IMR-90 (cell line): ENCODE measurements around the gene UFSP1. TPM values are rescaled to one million over a fixed set of nuclear protein-coding genes. Genes with fewer than 3 reads are reported as not detected.

ENCODE experiments used
- ATAC-seq: fragments of 200-7000 bp; cut with Tn5 transposase; 2 replicates; pipeline ENCODE4 v1.9.1; 2020; ENCODE audit warnings: low read depth, mild to moderate bottlenecking, moderate library complexity
- BruUV-seq: library from RNA; stranded (reverse); fragments of 400-500 nt; replicated peaks from 2 replicates; lab custom pipeline; 2021; lab: Mats Ljungman, UMichigan
- CTCF ChIA-PET: fragments of 300-600 bp; formaldehyde crosslinking; extraction: SDS; loops from one replicate; lab custom pipeline; 2021; ENCODE audit warnings: antibody characterized with exemption; lab: Yijun Ruan, JAX
- POLR2A ChIA-PET: fragments of 300-600 bp; sonication (Branson Sonifier 250); formaldehyde crosslinking; loops from one replicate; lab custom pipeline; 2022; ENCODE audit warnings: antibody characterized with exemption; ENCODE audit not compliant: unreplicated experiment; lab: Charles Lee
- DNase-seq: peaks from one replicate; pipeline ENCODE4 v3.0.0; 2013
- H2AFZ ChIP-seq: replicated peaks from 2 replicates; pipeline ENCODE3; 2013; ENCODE audit warnings: low read length, mild to moderate bottlenecking; ENCODE audit not compliant: poor library complexity
- H2AK5ac ChIP-seq: 2 replicates; pipeline ENCODE4 v1.6.1; 2013; ENCODE audit warnings: low read depth, low read length, inconsistent platforms
- H2AK9ac ChIP-seq: replicated peaks from 2 replicates; pipeline ENCODE3; 2013; ENCODE audit warnings: mild to moderate bottlenecking, low read depth, low read length, moderate library complexity; ENCODE audit not compliant: poor library complexity
- H2BK120ac ChIP-seq: 2 replicates; pipeline ENCODE4 v1.6.1; 2013; ENCODE audit warnings: low read depth, low read length, inconsistent platforms
- H2BK15ac ChIP-seq: 3 replicates; pipeline ENCODE4 v1.6.1; 2013; ENCODE audit warnings: low read depth, low read length, inconsistent platforms
- H2BK20ac ChIP-seq: 2 replicates; pipeline ENCODE4 v1.6.1; 2013; ENCODE audit warnings: low read depth, mild to moderate bottlenecking, inconsistent platforms, low read length, moderate library complexity
- H2BK5ac ChIP-seq: 2 replicates; pipeline ENCODE4 v1.6.1; 2013; ENCODE audit warnings: mild to moderate bottlenecking, low read depth, low read length, inconsistent platforms; ENCODE audit not compliant: poor library complexity, severe bottlenecking
- H3K14ac ChIP-seq: replicated peaks from 2 replicates; pipeline ENCODE4 v1.6.1; 2013; ENCODE audit warnings: low read depth, low read length, inconsistent platforms
- H3K18ac ChIP-seq: 2 replicates; pipeline ENCODE4 v1.6.1; 2013; ENCODE audit warnings: low read depth, low read length, control low read depth
- H3K23ac ChIP-seq: 2 replicates; pipeline ENCODE4 v1.6.1; 2013; ENCODE audit warnings: low read depth, low read length, inconsistent platforms
- H3K27ac ChIP-seq: 2 replicates; pipeline ENCODE4 v1.5.1; 2013; ENCODE audit warnings: mild to moderate bottlenecking, control low read depth, low read length; ENCODE audit not compliant: insufficient read depth
- H3K27me3 ChIP-seq: 2 replicates; pipeline ENCODE4 v1.6.1; 2013; ENCODE audit warnings: low read length; ENCODE audit not compliant: control insufficient read depth, insufficient read depth
- H3K36me3 ChIP-seq: 2 replicates; pipeline ENCODE4 v1.6.1; 2013; ENCODE audit warnings: low read length, mixed read lengths; ENCODE audit not compliant: control insufficient read depth, insufficient read depth
- H3K4ac ChIP-seq: 2 replicates; pipeline ENCODE4 v1.6.1; 2013; ENCODE audit warnings: low read depth, low read length, inconsistent platforms
- H3K4me1 ChIP-seq: 2 replicates; pipeline ENCODE4 v1.6.1; 2013; ENCODE audit warnings: low read length, mixed read lengths; ENCODE audit not compliant: control insufficient read depth, insufficient read depth
- H3K4me2 ChIP-seq: 2 replicates; pipeline ENCODE4 v1.6.1; 2013; ENCODE audit warnings: low read depth, mild to moderate bottlenecking, control low read depth, low read length, moderate library complexity
- H3K4me3 ChIP-seq: 2 replicates; pipeline ENCODE4 v1.5.1; 2013; ENCODE audit warnings: low read depth, mild to moderate bottlenecking, control low read depth, low read length, moderate library complexity; ENCODE audit not compliant: insufficient read depth
- H3K56ac ChIP-seq: 2 replicates; pipeline ENCODE4 v1.6.1; 2013; ENCODE audit warnings: low read length, inconsistent platforms; ENCODE audit not compliant: insufficient read depth; ENCODE audit errors: extremely low read depth
- H3K79me1 ChIP-seq, 2 experiments: 2 replicates each; pipeline ENCODE4 v1.6.1; 2013; ENCODE audit warnings: low read length in 2 of 2, inconsistent platforms in 1 of 2, low read depth in 1 of 2
- H3K9ac ChIP-seq: 2 replicates; pipeline ENCODE4 v1.6.1; 2013; ENCODE audit warnings: low read depth, low read length, control low read depth
- H3K9me1 ChIP-seq: 2 replicates; pipeline ENCODE4 v1.6.1; 2013; ENCODE audit warnings: low read length, inconsistent platforms; ENCODE audit not compliant: insufficient read depth
- H3K9me3 ChIP-seq: 2 replicates; pipeline ENCODE4 v1.6.1; 2013; ENCODE audit warnings: low read length; ENCODE audit not compliant: control insufficient read depth, insufficient read depth
- H4K20me1 ChIP-seq: 2 replicates; pipeline ENCODE4 v1.6.1; 2013; ENCODE audit warnings: low read length, inconsistent platforms; ENCODE audit not compliant: insufficient read depth
- H4K5ac ChIP-seq: 2 replicates; pipeline ENCODE4 v1.6.1; 2013; ENCODE audit warnings: mild to moderate bottlenecking, low read depth, low read length, control low read depth
- H4K8ac ChIP-seq, 2 experiments: 2 replicates each; pipeline ENCODE4 v1.6.1; 2013; ENCODE audit warnings: low read depth in 2 of 2, low read length in 2 of 2, control low read depth in 1 of 2, inconsistent platforms in 1 of 2
- H4K91ac ChIP-seq: 2 replicates; pipeline ENCODE4 v1.6.1; 2013; ENCODE audit warnings: low read depth, low read length, inconsistent platforms; ENCODE audit not compliant: insufficient read depth
- BHLHE40 ChIP-seq: fragments of 150-350 bp; IDR thresholded peaks from 2 replicates; pipeline ENCODE4 v1.6.1; 2016; ENCODE audit warnings: mild to moderate bottlenecking, low read depth, low read length
- CEBPB ChIP-seq: IDR thresholded peaks from 2 replicates; pipeline ENCODE4 v1.6.1; 2012; ENCODE audit warnings: low read depth, low read length, improper control_type of control experiment
- MAZ ChIP-seq: IDR thresholded peaks from 2 replicates; pipeline ENCODE4 v1.6.1; 2012; ENCODE audit warnings: low read depth, mild to moderate bottlenecking, low read length, improper control_type of control experiment, moderate library complexity, borderline replicate concordance
- MXI1 ChIP-seq: IDR thresholded peaks from 2 replicates; pipeline ENCODE4 v1.6.1; 2012; ENCODE audit warnings: low read depth, mild to moderate bottlenecking, low read length, moderate library complexity, borderline replicate concordance
- POLR2A ChIP-seq: IDR thresholded peaks from 2 replicates; pipeline ENCODE4 v1.6.1; 2012; ENCODE audit warnings: mild to moderate bottlenecking, low read depth, low read length
- RAD21 ChIP-seq: IDR thresholded peaks from 2 replicates; pipeline ENCODE4 v1.6.1; 2012; ENCODE audit warnings: low read length, improper control_type of control experiment
- SMC3 ChIP-seq: fragments of 150-350 bp; IDR thresholded peaks from 2 replicates; pipeline ENCODE4 v1.6.1; 2016; ENCODE audit warnings: low read depth, mild to moderate bottlenecking, antibody characterized with exemption, low read length, moderate library complexity
- WGBS, 2 experiments: methylation state at CpG; one replicate each; pipeline versions ENCODE4 v1.1.5 to v1.1.7; 2013; ENCODE audit warnings: missing lambda C conversion rate in 2 of 2; ENCODE audit not compliant: insufficient read length in 1 of 2; ENCODE audit errors: extremely low coverage in 2 of 2; 5-methylcytosine and 5-hydroxymethylcytosine counted together
- dilution Hi-C: fragments of 300-500 bp; cut with HindIII; formaldehyde crosslinking; loops from one replicate; pipeline ENCODE4 v1.14.3; 2018; ENCODE audit warnings: low sequenced_read_pairs; ENCODE audit not compliant: unreplicated experiment
- in situ Hi-C: fragments of 300-500 bp; cut with MboI; formaldehyde crosslinking; loops from 3 replicates; pipeline ENCODE4 v1.14.3; 2019; ENCODE audit warnings: low sequenced_read_pairs, inconsistent platforms, mixed read lengths
- intact Hi-C: fragments of 100-400 bp; cut with micrococcal nuclease; formaldehyde crosslinking; loops from 2 replicates; pipeline ENCODE4 v1.10.0; 2022
- polyA plus RNA-seq, 3 experiments: library from polyadenylated mRNA; depleted of rRNA; stranded (reverse); fragments of >200 nt; gene quantifications; 2 replicates each; pipeline ENCODE4 v1.2.3, GENCODE V29; 2012; ENCODE audit warnings: low replicate concordance in 1 of 3
- total RNA-seq: library from RNA; depleted of rRNA; stranded (reverse); fragments of >200 nt; gene quantifications from 2 replicates; pipeline ENCODE4 v1.2.3, GENCODE V29; 2012
- TF ChIP-seq, protein P1 (sequence below): conservative IDR thresholded peaks from 2 replicates; pipeline ENCODE4 v1.5.1; 2012; ENCODE audit warnings: mild to moderate bottlenecking, low read depth, low read length, improper control_type of control experiment
- TF ChIP-seq, protein P2 (sequence below): fragments of 150-350 bp; IDR thresholded peaks from 2 replicates; pipeline ENCODE4 v1.6.1; 2016; ENCODE audit warnings: low read depth, mild to moderate bottlenecking, low read length, moderate library complexity, borderline replicate concordance
- TF ChIP-seq, protein P3 (sequence below): fragments of 150-350 bp; IDR thresholded peaks from 2 replicates; pipeline ENCODE4 v1.6.1; 2017; ENCODE audit warnings: mild to moderate bottlenecking, antibody characterized with exemption, low read length, low read depth

UFSP1 gene
- total and polyA plus RNA-seq, 2 of the 4 experiments (the other 2 are of a cell fraction): 0.36 to 1.0 TPM

DNA sequence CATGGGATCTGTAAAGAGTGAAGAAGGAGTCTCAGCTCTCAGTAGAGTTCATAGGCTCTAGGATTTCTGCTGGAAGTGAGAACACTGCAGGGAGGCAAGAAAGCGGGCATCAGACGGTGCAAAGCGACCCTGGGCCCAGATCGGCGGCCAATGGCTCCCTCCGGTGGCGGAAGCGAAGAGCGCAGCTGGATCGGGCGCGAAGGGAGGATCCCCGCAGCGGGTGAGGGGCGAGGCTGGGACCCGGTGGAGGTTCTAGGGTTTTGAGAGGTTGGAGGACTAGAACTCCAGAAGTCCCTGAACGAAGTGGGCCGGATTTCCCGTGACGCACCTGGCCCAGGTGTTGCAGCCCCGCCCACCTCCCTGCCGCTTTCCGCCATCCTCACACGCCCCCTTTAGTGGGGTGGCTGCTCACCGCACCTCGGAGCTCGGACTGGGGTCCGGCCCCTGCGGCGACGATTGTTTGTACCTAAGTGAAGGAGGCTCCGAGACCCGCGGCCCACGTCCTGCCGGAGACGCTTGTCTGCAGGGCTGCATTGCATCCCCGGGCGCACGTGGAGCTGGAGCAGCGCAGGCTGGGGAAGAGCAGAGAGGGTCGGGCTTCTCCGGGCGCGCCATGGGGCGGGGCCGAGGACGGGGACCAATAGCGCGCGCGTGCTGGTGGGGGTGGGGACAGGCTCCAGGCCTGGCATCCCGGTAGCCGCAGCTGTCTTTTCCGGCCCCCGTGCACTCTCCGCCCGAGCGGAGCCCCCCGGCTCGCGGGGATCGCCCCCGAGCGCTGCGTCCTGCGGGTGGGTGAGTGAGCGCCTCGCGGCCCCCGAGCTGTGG lies 37.3 kb downstream of the UFSP1 start, which contains the start of gene SLC12A9:
Gene SLC12A9 (plus strand): TSS at position 666 of the 825 bp plus-strand sequence. CDS start 1,485 bp downstream, outside the sequence.
- peak within 1 kb of the TSS; percentile 91 for H3K4me2 ChIP-seq
- ChIA-PET CTCF (interaction anchor here (0.6 to 2.5 kb wide), 15 partner anchors 10 to 249 kb away, joined by 3 to 27 read pairs (median 4); partner anchors contain the start of genes EPO, GIGYF1, POP7 and TRIP6), POLR2A (interaction anchor here (0.6 to 1.1 kb wide), 3 partner anchors 23 to 505 kb away, joined by 3 read pairs; partner anchors contain the start of genes EPHB4 and SRRT)
- peak within 1 kb of the TSS; percentile 94 for H3K14ac ChIP-seq
- peak within 1 kb of the TSS; percentile 44; the same call in 1 of the 2 replicates for H3K56ac ChIP-seq
- H3K4me1 ChIP-seq: no peaks in the 10 kb centered on the region
- no peaks in the 10 kb centered on the region for H3K9me3 ChIP-seq
- no peak within 1 kb of the TSS for H2BK20ac ChIP-seq
- H2BK5ac ChIP-seq: no peak within 1 kb of the TSS
- H3K79me1 ChIP-seq: peaks cover 8 to 17% of the 10 kb centered on the region in 2 experiments
- intact Hi-C loops: loop anchor here (1.0 to 5.0 kb wide), 4 partner anchors 50 to 240 kb away; partner anchors contain the start of genes EPO and MOSPD3
- no peak within 1 kb of the TSS for H3K18ac ChIP-seq
- in situ Hi-C loops: loop anchor here (25.0 kb wide), 2 partner anchors 265 to 390 kb away; partner anchors contain the start of genes FBXO24, LRCH4 and SPACDR
- peak within 1 kb of the TSS; percentile 79 for H3K4me3 ChIP-seq
- H2AK9ac ChIP-seq: peak within 1 kb of the TSS; percentile 98
- H2BK120ac ChIP-seq: peak within 1 kb of the TSS; percentile 77
- H3K27me3 ChIP-seq: no peaks in the 10 kb centered on the region
- H2BK15ac ChIP-seq: no peak within 1 kb of the TSS
- H2AK5ac ChIP-seq: peak within 1 kb of the TSS; percentile 52; the same call in 1 of the 2 replicates
- BruUV-seq: no TSS peak
- H3K9me1 ChIP-seq: no peaks in the 10 kb centered on the region; the same call in 1 of the 2 replicates
- H4K20me1 ChIP-seq: no peaks in the 10 kb centered on the region; the same call in 1 of the 2 replicates
- 0% methylated on average over 50 of the region's 71 CpGs; no CpG with 5 or more reads in 1 of the 2 experiments for WGBS, 2 experiments
- peak within 1 kb of the TSS; percentile 66 for H4K91ac ChIP-seq
- peak within 1 kb of the TSS; percentile 96; the same call in 1 of the 2 replicates for H3K23ac ChIP-seq
- H3K9ac ChIP-seq: peak within 1 kb of the TSS; percentile 83
- ATAC-seq (peak; percentile 99), DNase-seq (peak; percentile 85)
- peak within 1 kb of the TSS; percentile 99 for H2AFZ ChIP-seq
- TF ChIP-seq SMC3 (peak; percentile 91), RAD21 (peak; percentile 97), POLR2A (0 out of 2 replicates have a peak, but pooled peaks have one; percentile 18), MAZ (peak; percentile 41; the same call in 1 of the 2 replicates), BHLHE40 (peak; percentile 88), CEBPB (no peak), MXI1 (peak; percentile 99)
- TF ChIP-seq, protein P1, sequence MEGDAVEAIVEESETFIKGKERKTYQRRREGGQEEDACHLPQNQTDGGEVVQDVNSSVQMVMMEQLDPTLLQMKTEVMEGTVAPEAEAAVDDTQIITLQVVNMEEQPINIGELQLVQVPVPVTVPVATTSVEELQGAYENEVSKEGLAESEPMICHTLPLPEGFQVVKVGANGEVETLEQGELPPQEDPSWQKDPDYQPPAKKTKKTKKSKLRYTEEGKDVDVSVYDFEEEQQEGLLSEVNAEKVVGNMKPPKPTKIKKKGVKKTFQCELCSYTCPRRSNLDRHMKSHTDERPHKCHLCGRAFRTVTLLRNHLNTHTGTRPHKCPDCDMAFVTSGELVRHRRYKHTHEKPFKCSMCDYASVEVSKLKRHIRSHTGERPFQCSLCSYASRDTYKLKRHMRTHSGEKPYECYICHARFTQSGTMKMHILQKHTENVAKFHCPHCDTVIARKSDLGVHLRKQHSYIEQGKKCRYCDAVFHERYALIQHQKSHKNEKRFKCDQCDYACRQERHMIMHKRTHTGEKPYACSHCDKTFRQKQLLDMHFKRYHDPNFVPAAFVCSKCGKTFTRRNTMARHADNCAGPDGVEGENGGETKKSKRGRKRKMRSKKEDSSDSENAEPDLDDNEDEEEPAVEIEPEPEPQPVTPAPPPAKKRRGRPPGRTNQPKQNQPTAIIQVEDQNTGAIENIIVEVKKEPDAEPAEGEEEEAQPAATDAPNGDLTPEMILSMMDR: peak; percentile 95
- TF ChIP-seq, protein P2, sequence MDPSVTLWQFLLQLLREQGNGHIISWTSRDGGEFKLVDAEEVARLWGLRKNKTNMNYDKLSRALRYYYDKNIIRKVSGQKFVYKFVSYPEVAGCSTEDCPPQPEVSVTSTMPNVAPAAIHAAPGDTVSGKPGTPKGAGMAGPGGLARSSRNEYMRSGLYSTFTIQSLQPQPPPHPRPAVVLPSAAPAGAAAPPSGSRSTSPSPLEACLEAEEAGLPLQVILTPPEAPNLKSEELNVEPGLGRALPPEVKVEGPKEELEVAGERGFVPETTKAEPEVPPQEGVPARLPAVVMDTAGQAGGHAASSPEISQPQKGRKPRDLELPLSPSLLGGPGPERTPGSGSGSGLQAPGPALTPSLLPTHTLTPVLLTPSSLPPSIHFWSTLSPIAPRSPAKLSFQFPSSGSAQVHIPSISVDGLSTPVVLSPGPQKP: no peak
- TF ChIP-seq, protein P3, sequence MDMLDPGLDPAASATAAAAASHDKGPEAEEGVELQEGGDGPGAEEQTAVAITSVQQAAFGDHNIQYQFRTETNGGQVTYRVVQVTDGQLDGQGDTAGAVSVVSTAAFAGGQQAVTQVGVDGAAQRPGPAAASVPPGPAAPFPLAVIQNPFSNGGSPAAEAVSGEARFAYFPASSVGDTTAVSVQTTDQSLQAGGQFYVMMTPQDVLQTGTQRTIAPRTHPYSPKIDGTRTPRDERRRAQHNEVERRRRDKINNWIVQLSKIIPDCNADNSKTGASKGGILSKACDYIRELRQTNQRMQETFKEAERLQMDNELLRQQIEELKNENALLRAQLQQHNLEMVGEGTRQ: peak; percentile 70
- no peak within 1 kb of the TSS for H4K5ac ChIP-seq
- dilution Hi-C loops: no loop called here
- peak within 1 kb of the TSS in 1 of 2 experiments; percentile 84; a peak in 3 of 4 replicates for H4K8ac ChIP-seq
- H3K36me3 ChIP-seq: peaks cover 4% of the 10 kb centered on the region; the same call in 1 of the 2 replicates
- H3K4ac ChIP-seq: peak within 1 kb of the TSS; percentile 84
- H3K27ac ChIP-seq: peak within 1 kb of the TSS; percentile 41
